Measurements from ENCODE around the gene D2HGDH.

D2HGDH gene

DNA sequence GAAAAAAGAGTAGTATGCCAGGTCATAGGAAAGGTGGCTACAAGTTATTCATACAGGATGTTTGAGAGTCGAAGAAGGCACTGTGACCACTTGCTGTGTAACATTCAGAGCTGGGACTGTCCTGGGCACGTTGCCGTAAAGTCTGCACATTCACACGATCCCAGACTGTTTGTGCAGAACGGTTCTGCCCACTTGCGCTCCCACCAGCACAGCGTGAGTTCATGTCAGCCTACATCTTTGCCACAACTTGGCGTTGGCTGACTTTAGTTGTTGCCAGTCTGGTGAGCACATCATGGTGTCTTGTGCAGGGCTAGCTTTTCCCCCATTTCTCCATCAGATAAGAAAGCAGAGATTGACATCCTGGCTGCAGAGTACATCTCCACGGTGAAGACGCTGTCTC is 25.6 kb upstream of the D2HGDH start:
- ATAC-seq (replicated peaks) = no peak
- Mint-ChIP-seq H3K4me1 (ENCODE audit: low read depth in 2 of 2) (peaks cover 3 to 4% of the 10 kb centered on the region in 2 donors), H3K27me3 (no peaks in the 10 kb centered on the region), H3K4me3 (no peak overlapping the region), H3K9me3 (no peaks in the 10 kb centered on the region), H3K36me3 (ENCODE audit: insufficient read depth) (peaks cover 85% of the 10 kb centered on the region), H3K27ac (peak overlapping the region in 1 of 2 donors; percentile 35)
- DNase-seq = no peak

DNA sequence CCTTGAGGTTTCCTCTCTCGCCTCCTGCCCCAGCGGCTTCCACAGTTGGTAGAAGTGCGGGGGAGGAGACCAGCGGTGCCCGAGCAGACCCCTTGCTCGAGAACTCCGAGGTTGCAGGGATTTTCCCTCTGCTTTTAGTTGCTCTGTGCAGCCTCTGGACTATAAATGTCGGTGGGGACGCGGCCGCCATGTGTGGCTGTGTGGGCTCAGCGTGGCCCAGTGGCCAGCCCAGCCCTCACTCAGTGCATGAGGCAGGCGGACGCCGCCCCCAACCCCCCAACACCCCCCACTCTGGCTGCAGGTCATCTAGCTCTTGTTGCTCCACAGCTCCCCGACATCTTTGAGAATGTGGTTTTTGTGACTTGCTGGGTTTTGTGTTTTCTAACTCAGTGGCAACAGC is 15.3 kb upstream of the D2HGDH start:
- no peaks in the 10 kb centered on the region for H3K27me3 Mint-ChIP-seq
- peaks cover 51% of the 10 kb centered on the region for H3K36me3 Mint-ChIP-seq (ENCODE audit: insufficient read depth)

DNA sequence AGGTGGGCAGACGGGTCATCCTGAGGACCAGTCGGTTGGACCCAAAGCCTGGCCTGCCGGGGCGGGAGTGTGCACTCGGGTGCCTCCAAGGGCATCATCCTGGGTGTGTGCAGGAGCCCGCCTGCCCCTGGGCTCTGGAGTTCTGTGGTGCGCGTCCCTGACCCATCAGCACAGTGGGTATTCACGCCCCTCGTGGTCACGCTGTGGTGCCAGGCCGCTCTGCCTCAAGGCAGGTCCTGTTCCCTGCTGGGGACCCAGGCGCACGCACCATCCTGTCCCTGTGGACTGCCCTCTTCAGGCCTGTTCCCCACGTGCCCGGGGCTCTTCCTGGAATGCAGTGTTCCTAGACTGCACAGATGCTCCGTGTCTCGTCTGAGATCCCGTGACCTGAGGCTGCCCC is 14.3 kb upstream of the D2HGDH start:
- H3K4me3 Mint-ChIP-seq = no peak overlapping the region
- no peaks in the 10 kb centered on the region for H3K27me3 Mint-ChIP-seq
- H3K36me3 Mint-ChIP-seq (ENCODE audit: insufficient read depth) = peaks cover 46% of the 10 kb centered on the region
- no peak overlapping the region for H3K27ac Mint-ChIP-seq
- H3K9me3 Mint-ChIP-seq = no peaks in the 10 kb centered on the region
- ATAC-seq (replicated peaks) = no peak
- H3K4me1 Mint-ChIP-seq (ENCODE audit: low read depth in 2 of 2) = peaks cover 0 to 5% of the 10 kb centered on the region in 2 donors
- DNase-seq = no peak

More for the DNA sequence above, 15.3 kb upstream of the D2HGDH start:
- Mint-ChIP-seq H3K9me3 (no peaks in the 10 kb centered on the region), H3K4me1 (ENCODE audit: low read depth in 2 of 2) (peaks cover 0 to 10% of the 10 kb centered on the region in 2 donors), H3K4me3 (no peak overlapping the region), H3K27ac (no peak overlapping the region)
- DNase-seq = no peak
- ATAC-seq (replicated peaks) = no peak

DNA sequence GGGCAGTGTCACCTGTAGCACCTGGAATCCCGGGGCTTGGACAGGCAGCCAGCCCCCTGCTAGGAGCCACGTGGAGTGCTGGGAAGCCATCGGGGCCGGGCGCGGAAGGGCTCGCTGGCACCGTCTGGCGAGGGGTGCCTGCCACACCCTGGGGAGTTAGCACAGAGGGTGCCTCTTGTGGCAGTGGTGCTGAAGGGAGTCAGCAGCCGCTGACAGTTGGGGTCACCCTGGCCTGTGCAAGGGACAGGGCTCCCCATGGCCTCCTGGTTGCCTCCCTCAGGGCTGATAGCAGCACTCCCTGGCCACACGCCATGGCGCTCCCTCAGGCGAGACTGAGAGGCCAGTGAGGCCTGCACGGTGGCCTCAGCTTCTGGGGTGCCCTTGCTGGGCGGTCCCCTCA is 13.9 kb upstream of the D2HGDH start:
- ATAC-seq (replicated peaks) (no peak), DNase-seq (no peak)
- Mint-ChIP-seq H3K4me1 (ENCODE audit: low read depth in 2 of 2) (peaks cover 0 to 5% of the 10 kb centered on the region in 2 donors), H3K36me3 (ENCODE audit: insufficient read depth) (peaks cover 44% of the 10 kb centered on the region), H3K4me3 (no peak overlapping the region), H3K27ac (no peak overlapping the region), H3K27me3 (no peaks in the 10 kb centered on the region), H3K9me3 (no peaks in the 10 kb centered on the region)

- Mint-ChIP-seq H3K27ac (no peak overlapping the region), H3K9me3 (no peaks in the 10 kb centered on the region), H3K27me3 (no peaks in the 10 kb centered on the region), H3K4me3 (no peak overlapping the region), H3K36me3 (ENCODE audit: insufficient read depth) (peaks cover 35% of the 10 kb centered on the region), H3K4me1 (ENCODE audit: low read depth in 2 of 2) (peaks cover 0 to 5% of the 10 kb centered on the region in 2 donors)
- DNase-seq (no peak), ATAC-seq (replicated peaks) (no peak)
Measured at GRCh38 chr2:241721852-241722251, 12.6 kb upstream of the D2HGDH start.

DNA sequence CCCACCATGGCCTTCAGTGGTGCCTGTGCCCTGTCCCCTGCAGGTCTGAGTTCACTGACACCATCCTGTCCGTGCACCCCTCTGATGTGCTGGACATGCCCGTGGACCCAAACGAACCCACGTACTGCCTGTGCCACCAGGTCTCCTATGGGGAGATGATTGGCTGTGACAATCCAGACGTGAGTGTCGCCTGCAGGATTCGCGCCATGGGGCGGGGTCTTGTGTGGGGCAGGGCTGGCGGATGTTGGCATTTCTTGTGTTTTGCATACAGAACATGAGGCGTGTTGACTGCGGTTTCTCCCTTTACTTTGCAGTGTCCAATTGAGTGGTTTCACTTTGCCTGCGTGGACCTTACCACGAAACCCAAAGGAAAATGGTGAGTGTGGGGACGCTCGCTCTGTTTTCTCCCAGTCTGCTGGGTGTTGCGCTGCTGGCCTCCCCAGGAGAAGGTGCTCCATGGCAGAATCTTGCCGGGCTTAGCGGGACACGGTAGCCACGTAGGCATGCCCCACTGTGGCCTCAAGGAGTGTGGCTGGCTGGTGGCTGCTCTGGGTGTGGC is 11.5 kb upstream of the D2HGDH start:
- peaks cover 24% of the 10 kb centered on the region for H3K36me3 Mint-ChIP-seq (ENCODE audit: insufficient read depth)
- H3K27ac Mint-ChIP-seq = no peak overlapping the region
- no peak for DNase-seq
- H3K9me3 Mint-ChIP-seq = no peaks in the 10 kb centered on the region
- peaks cover 0 to 5% of the 10 kb centered on the region in 2 donors for H3K4me1 Mint-ChIP-seq (ENCODE audit: low read depth in 2 of 2)
- ATAC-seq (replicated peaks) = no peak
- no peak overlapping the region for H3K4me3 Mint-ChIP-seq
- no peaks in the 10 kb centered on the region for H3K27me3 Mint-ChIP-seq

DNA sequence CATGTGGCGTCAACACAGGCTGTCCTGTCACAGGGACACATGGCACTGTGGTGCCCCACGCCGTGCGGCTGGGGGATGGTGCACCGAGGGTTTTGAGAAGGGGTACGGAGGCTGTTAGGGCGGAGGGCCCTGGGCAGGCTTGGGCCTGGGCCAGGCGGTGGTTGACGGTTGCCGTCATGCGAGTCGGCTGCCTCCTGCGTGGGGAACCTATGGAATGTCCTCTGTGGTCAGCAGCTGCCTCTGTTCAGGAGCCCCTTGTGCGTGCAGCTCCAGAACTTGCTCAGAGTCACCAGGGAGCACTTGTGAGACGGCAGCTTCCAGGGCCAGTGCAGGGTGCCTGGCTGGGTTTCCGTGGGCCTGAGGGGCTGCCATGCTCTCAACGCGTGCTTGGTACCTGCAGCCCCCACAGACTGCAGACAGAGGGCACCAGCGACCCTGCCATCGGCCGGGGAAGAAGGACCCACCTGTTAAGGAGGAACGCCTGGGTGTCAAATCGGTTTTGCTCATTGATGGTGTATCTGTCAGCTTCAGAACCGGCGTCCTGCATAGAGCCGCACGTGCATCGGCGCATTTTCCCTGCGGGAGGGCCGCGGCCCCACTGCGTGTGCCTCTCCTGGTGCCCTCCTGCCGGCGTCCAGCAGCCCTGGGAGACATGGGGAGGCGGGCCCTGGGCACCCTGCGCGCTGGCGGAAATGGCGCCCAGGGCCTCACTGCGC is 10.0 kb upstream of the D2HGDH start:
- H3K27me3 Mint-ChIP-seq = no peaks in the 10 kb centered on the region
- no peaks in the 10 kb centered on the region for H3K9me3 Mint-ChIP-seq
- H3K4me1 Mint-ChIP-seq (ENCODE audit: low read depth in 2 of 2) = peaks cover 0 to 5% of the 10 kb centered on the region in 2 donors
- ATAC-seq (replicated peaks) (peak; percentile 54), DNase-seq (peak; percentile 31 to 35 (median 32))
- H3K36me3 Mint-ChIP-seq (ENCODE audit: insufficient read depth) = peaks cover 20% of the 10 kb centered on the region
- H3K4me3 Mint-ChIP-seq = no peak overlapping the region
- H3K27ac Mint-ChIP-seq = no peak overlapping the region

- peaks cover 0 to 5% of the 10 kb centered on the region in 2 donors for H3K4me1 Mint-ChIP-seq (ENCODE audit: low read depth in 2 of 2)
- no peaks in the 10 kb centered on the region for H3K9me3 Mint-ChIP-seq
- DNase-seq = no peak
- H3K4me3 Mint-ChIP-seq = no peak overlapping the region
- no peak overlapping the region for H3K27ac Mint-ChIP-seq
- no peaks in the 10 kb centered on the region for H3K27me3 Mint-ChIP-seq
- ATAC-seq (replicated peaks) = no peak
- H3K36me3 Mint-ChIP-seq (ENCODE audit: insufficient read depth) = peaks cover 18% of the 10 kb centered on the region
Measured at GRCh38 chr2:241724975-241725870, 9.2 kb upstream of the D2HGDH start.

DNA sequence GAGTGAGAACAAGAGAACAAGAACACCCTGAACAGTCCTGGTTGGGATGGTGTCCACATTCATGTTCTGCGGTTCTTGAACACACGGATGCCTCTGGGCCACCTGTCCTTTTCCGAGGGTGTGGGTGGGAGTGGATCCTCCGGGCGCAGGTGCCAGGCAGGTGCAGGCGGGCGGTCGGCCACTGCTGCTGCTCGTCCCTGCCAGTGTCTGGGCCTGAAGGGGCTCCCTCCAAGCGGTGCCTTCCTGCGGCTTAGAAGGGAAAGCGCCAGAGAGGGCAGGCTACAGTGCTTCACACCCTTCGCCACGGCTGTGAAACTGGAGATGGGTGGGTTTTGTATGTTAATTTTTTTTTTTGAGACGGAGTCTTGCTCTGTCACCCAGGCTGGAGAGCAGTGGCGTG is 8.0 kb upstream of the D2HGDH start:
- no peak overlapping the region for H3K4me3 Mint-ChIP-seq
- ATAC-seq (replicated peaks) = no peak
- H3K36me3 Mint-ChIP-seq (ENCODE audit: insufficient read depth) = peaks cover 18% of the 10 kb centered on the region
- H3K27me3 Mint-ChIP-seq = no peaks in the 10 kb centered on the region
- no peaks in the 10 kb centered on the region for H3K9me3 Mint-ChIP-seq
- H3K27ac Mint-ChIP-seq = no peak overlapping the region
- H3K4me1 Mint-ChIP-seq (ENCODE audit: low read depth in 2 of 2) = peaks cover 6 to 7% of the 10 kb centered on the region in 2 donors
- no peak for DNase-seq

DNA sequence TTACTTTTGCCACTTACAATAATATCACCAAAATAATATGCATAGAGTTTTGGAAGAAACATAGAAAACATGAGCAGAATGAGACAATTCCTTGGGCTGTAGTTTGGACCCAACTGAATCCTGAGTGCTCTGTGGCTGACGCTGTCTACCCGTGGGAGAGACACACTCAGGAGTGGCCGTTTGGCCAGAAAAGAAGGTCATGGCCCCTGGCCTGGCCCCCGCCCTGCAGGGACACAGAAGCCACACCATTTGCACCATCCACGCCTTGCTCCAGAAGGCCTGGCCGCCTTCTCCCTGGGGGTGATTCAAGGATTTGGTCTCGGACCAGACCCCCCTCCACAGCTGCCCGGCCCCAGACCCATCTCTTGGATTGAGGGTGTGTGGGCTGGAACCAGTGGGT is 6.4 kb upstream of the D2HGDH start:
- H3K27ac Mint-ChIP-seq = no peak overlapping the region
- no peak overlapping the region for H3K4me3 Mint-ChIP-seq
- no peak for DNase-seq
- no peaks in the 10 kb centered on the region for H3K27me3 Mint-ChIP-seq
- no peak for ATAC-seq (replicated peaks)
- H3K36me3 Mint-ChIP-seq (ENCODE audit: insufficient read depth) = peaks cover 14% of the 10 kb centered on the region
- H3K9me3 Mint-ChIP-seq = no peaks in the 10 kb centered on the region
- peaks cover 13 to 16% of the 10 kb centered on the region in 2 donors for H3K4me1 Mint-ChIP-seq (ENCODE audit: low read depth in 2 of 2)

DNA sequence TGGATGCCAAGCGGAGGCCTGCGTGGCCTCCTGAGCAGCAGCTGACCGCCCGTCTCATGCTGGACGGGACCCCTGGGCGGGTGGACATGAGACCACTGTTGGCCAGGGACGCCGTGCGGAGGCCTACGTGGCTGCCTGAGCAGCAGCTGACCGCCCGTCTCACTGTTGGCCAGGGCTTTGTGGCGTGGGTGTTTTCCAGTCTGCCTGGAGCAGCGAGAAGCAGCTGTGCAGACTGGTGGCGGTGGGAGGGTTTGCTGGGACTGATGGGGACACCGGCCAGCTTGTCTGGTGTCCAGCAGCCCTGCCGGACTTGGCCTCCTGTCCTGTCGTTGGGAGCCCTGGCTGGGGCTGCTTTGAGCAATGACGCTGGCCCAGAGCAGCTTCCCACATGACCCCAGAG is 5.8 kb upstream of the D2HGDH start:
- H3K4me1 Mint-ChIP-seq (ENCODE audit: low read depth in 2 of 2) = peaks cover 15 to 19% of the 10 kb centered on the region in 2 donors
- H3K9me3 Mint-ChIP-seq = no peaks in the 10 kb centered on the region
- no peak for ATAC-seq (replicated peaks)
- no peak for DNase-seq
- no peaks in the 10 kb centered on the region for H3K27me3 Mint-ChIP-seq
- H3K36me3 Mint-ChIP-seq (ENCODE audit: insufficient read depth) = peaks cover 12% of the 10 kb centered on the region
- no peak overlapping the region for H3K4me3 Mint-ChIP-seq
- no peak overlapping the region for H3K27ac Mint-ChIP-seq

GRCh38 chr2:241729868-241730267 is 4.6 kb upstream of the D2HGDH start:
- Mint-ChIP-seq H3K4me1 (ENCODE audit: low read depth in 2 of 2) (peaks cover 15 to 22% of the 10 kb centered on the region in 2 donors), H3K36me3 (ENCODE audit: insufficient read depth) (peaks cover 12% of the 10 kb centered on the region), H3K4me3 (no peak overlapping the region), H3K27ac (peak overlapping the region in 1 of 2 donors; percentile 68), H3K27me3 (no peaks in the 10 kb centered on the region), H3K9me3 (no peaks in the 10 kb centered on the region)
- DNase-seq (no peak), ATAC-seq (replicated peaks) (no peak)

DNA sequence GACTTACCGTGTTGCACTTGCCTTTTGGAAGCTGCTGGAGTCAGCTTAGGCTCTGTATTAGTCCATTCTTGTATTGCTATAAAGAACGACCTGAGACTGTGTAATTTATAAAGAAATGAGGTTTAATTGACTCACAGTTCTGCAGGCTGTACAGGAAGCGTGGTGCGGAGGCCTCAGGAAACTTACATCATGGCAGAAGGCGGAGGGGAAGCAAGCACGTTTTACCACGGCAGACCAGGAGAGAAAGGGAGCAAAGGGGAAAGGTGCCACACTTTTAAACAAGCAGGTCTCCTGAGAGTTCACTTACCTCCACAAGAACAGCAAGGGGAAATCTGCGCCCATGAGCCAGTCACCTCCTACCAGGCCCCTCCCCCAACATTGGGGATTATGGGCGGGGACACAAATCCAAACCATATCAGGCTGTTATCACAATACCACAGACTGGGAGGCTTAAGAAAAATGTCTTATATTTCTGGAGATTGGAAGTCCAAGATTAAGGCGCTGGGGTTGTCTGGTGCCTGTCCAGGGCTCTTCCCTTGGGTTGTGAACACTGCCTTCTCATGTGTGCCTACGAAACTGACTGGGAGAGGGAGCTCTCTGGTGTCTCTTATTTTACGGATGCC is 3.6 kb upstream of the D2HGDH start:
- Mint-ChIP-seq H3K4me3 (no peak overlapping the region), H3K9me3 (no peaks in the 10 kb centered on the region), H3K27me3 (no peaks in the 10 kb centered on the region), H3K36me3 (ENCODE audit: insufficient read depth) (peaks cover 11% of the 10 kb centered on the region), H3K27ac (no peak overlapping the region), H3K4me1 (ENCODE audit: low read depth in 2 of 2) (peaks cover 15 to 22% of the 10 kb centered on the region in 2 donors)
- DNase-seq (no peak), ATAC-seq (replicated peaks) (no peak)
